Skeletal muscle tissue (tissue), 4 donors: ENCODE data around the gene RXFP2. TPM values are rescaled to one million over a fixed set of nuclear protein-coding genes. Genes with fewer than 3 reads are reported as not detected.

Experiments
- H3K27ac ChIP-seq: one replicate; pipeline ENCODE4 v1.7.0; 2013; ENCODE audit warnings: mild to moderate bottlenecking, low read depth, low read length, inconsistent platforms
- H3K27me3 ChIP-seq, 3 donors: one replicate each; pipeline ENCODE4 v1.7.0; 2013; ENCODE audit warnings: low read length in 3 of 3; ENCODE audit not compliant: control insufficient read depth in 3 of 3, insufficient read depth in 3 of 3
- H3K36me3 ChIP-seq, 3 donors: one replicate each; pipeline ENCODE4 v1.7.0; 2013; ENCODE audit warnings: low read length in 3 of 3; ENCODE audit not compliant: control insufficient read depth in 3 of 3, insufficient read depth in 3 of 3
- H3K4me1 ChIP-seq, 3 donors: one replicate each; pipeline ENCODE4 v1.7.0; 2013; ENCODE audit warnings: low read length in 3 of 3, mild to moderate bottlenecking in 3 of 3; ENCODE audit not compliant: control insufficient read depth in 3 of 3, insufficient read depth in 3 of 3
- H3K4me3 ChIP-seq, 3 donors: one replicate each; pipeline ENCODE4 v1.7.0; 2013; ENCODE audit warnings: low read length in 3 of 3
- H3K9ac ChIP-seq, 3 donors: one replicate each; pipeline ENCODE4 v1.7.0; 2013; ENCODE audit warnings: low read length in 3 of 3, mild to moderate bottlenecking in 3 of 3, moderate library complexity in 2 of 3, low read depth in 1 of 3
- H3K9me3 ChIP-seq, 3 donors: one replicate each; pipeline ENCODE4 v1.7.0; 2013; ENCODE audit warnings: low read length in 3 of 3; ENCODE audit not compliant: control insufficient read depth in 3 of 3
- total RNA-seq: library from RNA; depleted of rRNA; stranded (reverse); fragments of >200 nt; gene quantifications from one replicate; pipeline ENCODE4 v1.2.3, GENCODE V29; 2014
- donor health status: Osteomylitis.

The RXFP2 gene
- total RNA-seq, 1 donor from 2014 or later, result under 0.01 TPM

- Histone ChIP-seq H3K4me1 (no peaks in the 10 kb centered on the region), H3K36me3 (no peaks in the 10 kb centered on the region), H3K9me3 (no peaks in the 10 kb centered on the region), H3K27me3 (no peaks in the 10 kb centered on the region), H3K9ac (no peak overlapping the region), H3K4me3 (no peak overlapping the region), H3K27ac (no peak overlapping the region)
These were observed 67.8 kb downstream of the RXFP2 start for GRCh38 chr13:31807090-31807541.

DNA sequence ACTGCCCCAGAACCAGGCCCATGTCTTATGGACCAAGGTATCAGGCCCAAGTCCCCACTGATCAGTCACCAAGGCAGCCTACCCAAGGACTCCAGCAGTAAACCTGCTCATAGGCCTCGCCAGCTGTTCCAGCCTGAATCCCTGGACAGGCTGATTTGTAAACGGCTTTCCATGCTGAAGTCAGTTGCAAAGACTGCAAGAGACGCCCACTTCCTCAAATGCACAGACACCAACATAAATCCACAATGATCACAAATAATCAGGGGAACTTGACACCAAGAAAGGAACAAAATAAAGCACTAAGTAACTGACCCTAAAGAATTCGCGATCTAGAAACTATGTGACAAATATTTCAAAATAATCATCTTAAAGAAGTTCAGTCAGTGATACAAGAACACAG, 75.2 kb downstream of the RXFP2 start:
- H3K36me3 ChIP-seq, result no peaks in the 10 kb centered on the region
- H3K9me3 ChIP-seq, result peaks cover 0 to 4% (median 2%) of the 10 kb centered on the region in 3 donors

GRCh38 chr13:31815361-31816144, 76.2 kb downstream of the RXFP2 start:
- Histone ChIP-seq H3K27me3 (no peaks in the 10 kb centered on the region), H3K27ac (no peak overlapping the region), H3K9me3 (peaks cover 0 to 4% (median 2%) of the 10 kb centered on the region in 3 donors), H3K9ac (no peak overlapping the region), H3K4me1 (no peaks in the 10 kb centered on the region), H3K36me3 (no peaks in the 10 kb centered on the region), H3K4me3 (no peak overlapping the region)

More for the DNA sequence above, 75.2 kb downstream of the RXFP2 start:
- H3K27ac ChIP-seq, result no peak overlapping the region
- no peaks in the 10 kb centered on the region for H3K27me3 ChIP-seq
- H3K4me1 ChIP-seq, result no peaks in the 10 kb centered on the region
- H3K4me3 ChIP-seq, result no peak overlapping the region
- H3K9ac ChIP-seq, result no peak overlapping the region

- H3K27ac ChIP-seq, result no peak overlapping the region
- no peaks in the 10 kb centered on the region for H3K4me1 ChIP-seq
- peaks cover 0 to 4% (median 2%) of the 10 kb centered on the region in 3 donors for H3K9me3 ChIP-seq
- no peak overlapping the region for H3K9ac ChIP-seq
- no peak overlapping the region for H3K4me3 ChIP-seq
- no peaks in the 10 kb centered on the region for H3K27me3 ChIP-seq
- H3K36me3 ChIP-seq, result no peaks in the 10 kb centered on the region
These were observed 78.9 kb downstream of the RXFP2 start for GRCh38 chr13:31818236-31818635.

GRCh38 chr13:31824705-31825517, 85.6 kb downstream of the RXFP2 start:
- H3K9me3 ChIP-seq, result no peaks in the 10 kb centered on the region
- no peak overlapping the region for H3K27ac ChIP-seq
- H3K27me3 ChIP-seq, result no peaks in the 10 kb centered on the region
- H3K4me3 ChIP-seq, result no peak overlapping the region
- H3K9ac ChIP-seq, result no peak overlapping the region
- no peaks in the 10 kb centered on the region for H3K4me1 ChIP-seq
- no peaks in the 10 kb centered on the region for H3K36me3 ChIP-seq

- no peak overlapping the region for H3K4me3 ChIP-seq
- H3K36me3 ChIP-seq, result no peaks in the 10 kb centered on the region
- no peaks in the 10 kb centered on the region for H3K4me1 ChIP-seq
- H3K9me3 ChIP-seq, result no peaks in the 10 kb centered on the region
- H3K9ac ChIP-seq, result no peak overlapping the region
- H3K27me3 ChIP-seq, result no peaks in the 10 kb centered on the region
- H3K27ac ChIP-seq, result no peak overlapping the region
These were observed 87.2 kb downstream of the RXFP2 start for GRCh38 chr13:31826521-31826920.

DNA sequence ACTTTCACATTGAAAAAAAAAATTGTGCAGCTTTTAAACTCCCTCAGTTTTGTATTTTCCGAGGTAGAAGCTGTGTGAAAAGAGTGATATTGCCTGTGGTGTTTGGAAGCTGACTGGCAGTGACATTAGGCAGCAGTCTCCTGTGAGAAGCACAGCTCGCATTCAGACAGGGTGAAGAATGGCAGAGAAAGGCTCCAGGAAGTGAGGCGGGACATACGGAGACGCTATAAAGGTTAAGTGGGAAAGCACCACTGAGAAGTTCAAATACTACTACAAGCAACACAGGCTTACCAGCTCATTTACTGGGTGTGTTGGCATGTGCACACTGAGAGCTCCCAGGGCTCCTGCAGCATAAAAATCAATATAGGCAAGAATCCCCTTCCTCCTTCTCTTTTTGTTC, 88.4 kb downstream of the RXFP2 start:
- no peak overlapping the region for H3K4me3 ChIP-seq
- no peak overlapping the region for H3K27ac ChIP-seq
- no peaks in the 10 kb centered on the region for H3K9me3 ChIP-seq
- no peaks in the 10 kb centered on the region for H3K4me1 ChIP-seq
- no peaks in the 10 kb centered on the region for H3K36me3 ChIP-seq
- no peak overlapping the region for H3K9ac ChIP-seq
- H3K27me3 ChIP-seq, result no peaks in the 10 kb centered on the region

DNA sequence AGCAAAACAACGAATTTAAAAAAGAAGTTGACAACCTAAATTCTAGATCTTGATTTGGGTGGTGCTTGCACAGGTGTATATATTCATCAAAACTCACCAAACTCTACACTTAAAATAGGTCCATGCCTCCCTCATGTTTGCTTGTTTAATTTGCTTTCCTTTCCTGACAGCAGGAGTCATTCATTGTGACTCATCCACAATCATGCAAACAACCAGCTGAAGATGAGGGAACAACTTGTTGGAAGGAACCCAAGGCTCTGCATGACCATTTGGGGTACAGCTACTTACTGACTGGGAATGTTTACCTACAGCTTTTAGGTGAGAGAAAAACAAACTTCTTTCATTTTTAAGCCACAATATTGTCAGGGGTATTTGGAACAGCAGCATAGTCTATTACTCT, 96.6 kb downstream of the RXFP2 start:
- Histone ChIP-seq H3K4me3 (no peak overlapping the region), H3K9me3 (no peaks in the 10 kb centered on the region), H3K27ac (no peak overlapping the region), H3K4me1 (no peaks in the 10 kb centered on the region), H3K36me3 (no peaks in the 10 kb centered on the region), H3K9ac (no peak overlapping the region), H3K27me3 (no peaks in the 10 kb centered on the region)

- Histone ChIP-seq H3K9ac (no peak overlapping the region), H3K4me3 (no peak overlapping the region), H3K27ac (no peak overlapping the region), H3K27me3 (peaks cover 0 to 4% (median 2%) of the 10 kb centered on the region in 3 donors), H3K36me3 (no peaks in the 10 kb centered on the region), H3K4me1 (peaks cover 4 to 12% (median 7%) of the 10 kb centered on the region in 3 donors), H3K9me3 (no peaks in the 10 kb centered on the region)
These were observed 103.7 kb downstream of the RXFP2 start for GRCh38 chr13:31843044-31843443.
